GM18507 (cell line): ENCODE results near the gene SENP5.
A peak's percentile ranks its signal among the peaks of the same experiment; 100 is the strongest.
"Not testable (repeated sequence)": the region's sequence is repeated elsewhere in the genome, so short reads cannot be mapped to it uniquely, and the experiment has no call there.

Source experiments
- DNase-seq: peaks from one replicate; pipeline ENCODE4 v3.0.0; 2011; ENCODE audit warnings: low read depth; ENCODE audit not compliant: insufficient read length; ENCODE audit errors: extremely low spot score
- FAIRE-seq: peaks from 2 replicates; lab custom pipeline; 2011; peaks lifted over from hg19 to GRCh38; lab: Jason Lieb, UNC

Gene SENP5

GRCh38 chr3:196867507-196868296 lies at the start of gene SENP5:
Gene SENP5 (plus strand): TSS chr3:196867920. CDS start chr3:196885182, 17,262 bp downstream.
- DNase-seq, result peak; percentile 88
- FAIRE-seq, result peak; percentile 75

GRCh38 chr3:196821806-196822355 lies 45.8 kb upstream of the SENP5 start:
- FAIRE-seq, result no peak
- no peak for DNase-seq

DNA sequence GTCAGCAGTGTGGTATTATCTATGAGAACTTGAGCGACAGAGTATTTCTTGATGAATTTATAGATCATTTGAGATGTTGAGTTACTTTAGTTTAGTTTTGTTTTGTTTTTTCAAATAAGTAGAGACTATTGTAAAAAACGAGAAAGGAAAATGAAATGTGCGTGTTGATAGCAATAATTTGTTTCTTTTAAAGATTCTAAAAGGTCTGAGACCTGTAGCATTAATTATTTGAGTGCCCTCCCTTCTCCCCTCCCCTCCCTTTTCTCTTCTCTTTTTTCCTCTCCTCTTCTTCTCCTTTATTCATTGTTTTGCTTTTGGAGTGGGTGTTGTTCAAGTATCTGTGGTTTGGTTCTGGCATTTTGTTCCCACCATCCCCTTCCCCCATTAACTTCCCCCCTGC lies 38.1 kb upstream of the SENP5 start:
- FAIRE-seq, DNase-seq: not testable (repeated sequence)

DNA sequence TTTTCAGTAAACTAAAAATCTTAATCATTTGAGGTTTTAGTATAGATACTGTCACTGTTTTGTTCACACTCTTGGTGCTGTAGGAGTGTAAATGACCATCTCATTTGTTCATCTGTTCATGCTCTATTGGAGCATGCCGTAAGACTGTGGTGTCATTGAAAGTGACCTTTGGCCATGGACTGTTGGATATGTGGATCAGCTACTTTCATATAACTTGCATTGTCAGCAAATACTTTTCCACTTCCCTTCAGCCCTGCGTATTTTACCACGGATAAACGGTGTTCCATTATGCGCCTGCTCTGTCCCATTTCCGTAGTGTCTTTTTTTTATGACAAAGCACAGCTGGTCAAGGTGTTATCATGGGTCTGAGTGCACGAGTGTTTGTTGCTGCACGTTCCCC lies 32.6 kb upstream of the SENP5 start:
- no peak for FAIRE-seq
- no peak for DNase-seq

GRCh38 chr3:196836626-196837025 lies 31.1 kb upstream of the SENP5 start:
- FAIRE-seq, DNase-seq: not testable (repeated sequence)

- FAIRE-seq (peak; percentile 78), DNase-seq (peak; percentile 53)
Measured at GRCh38 chr3:196837819-196838420, 29.8 kb upstream of the SENP5 start.

GRCh38 chr3:196839351-196839750 lies 28.4 kb upstream of the SENP5 start:
- not testable (repeated sequence) for DNase-seq, FAIRE-seq

DNA sequence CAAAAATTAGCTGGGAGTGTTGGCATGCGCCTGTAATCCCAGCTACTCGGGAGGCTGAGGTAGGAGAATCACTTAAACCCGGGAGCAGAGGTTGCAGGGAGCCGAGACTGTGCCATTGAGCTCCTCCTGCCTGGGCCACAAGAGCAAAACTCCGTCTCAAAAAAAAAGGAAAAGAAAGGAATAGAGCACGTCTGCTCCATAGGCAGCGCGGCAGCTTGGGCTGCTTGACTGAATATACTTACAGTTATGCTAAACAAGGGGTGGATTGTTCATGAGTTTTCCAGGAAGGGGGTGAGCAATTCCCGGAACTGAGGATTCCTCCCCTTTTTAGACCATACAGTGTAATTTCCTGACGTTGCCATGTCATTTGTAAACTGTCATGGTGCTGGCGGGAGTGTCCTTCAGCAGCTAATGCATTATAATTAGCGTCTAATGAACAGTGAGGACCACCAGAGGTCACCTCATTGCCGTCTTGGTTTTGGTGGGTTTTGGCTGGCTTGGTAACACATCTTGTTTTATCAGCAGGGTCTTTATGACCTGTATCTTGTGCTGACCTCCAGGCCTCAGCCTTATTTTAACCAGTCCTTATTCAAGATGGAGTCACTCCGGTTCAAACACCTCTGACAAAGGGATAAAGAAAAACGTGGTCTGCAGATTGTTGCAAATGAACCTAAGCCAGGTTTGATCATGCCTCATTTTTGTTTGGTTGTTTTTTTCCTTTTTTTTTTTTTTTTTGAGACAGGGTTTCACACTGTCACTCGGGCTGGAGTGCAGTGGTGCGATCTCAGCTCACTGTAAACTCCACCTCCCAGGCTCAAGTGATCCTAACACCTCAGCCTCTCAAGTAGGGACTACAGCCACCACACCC lies 24.9 kb upstream of the SENP5 start:
- DNase-seq (no peak), FAIRE-seq (no peak)

DNA sequence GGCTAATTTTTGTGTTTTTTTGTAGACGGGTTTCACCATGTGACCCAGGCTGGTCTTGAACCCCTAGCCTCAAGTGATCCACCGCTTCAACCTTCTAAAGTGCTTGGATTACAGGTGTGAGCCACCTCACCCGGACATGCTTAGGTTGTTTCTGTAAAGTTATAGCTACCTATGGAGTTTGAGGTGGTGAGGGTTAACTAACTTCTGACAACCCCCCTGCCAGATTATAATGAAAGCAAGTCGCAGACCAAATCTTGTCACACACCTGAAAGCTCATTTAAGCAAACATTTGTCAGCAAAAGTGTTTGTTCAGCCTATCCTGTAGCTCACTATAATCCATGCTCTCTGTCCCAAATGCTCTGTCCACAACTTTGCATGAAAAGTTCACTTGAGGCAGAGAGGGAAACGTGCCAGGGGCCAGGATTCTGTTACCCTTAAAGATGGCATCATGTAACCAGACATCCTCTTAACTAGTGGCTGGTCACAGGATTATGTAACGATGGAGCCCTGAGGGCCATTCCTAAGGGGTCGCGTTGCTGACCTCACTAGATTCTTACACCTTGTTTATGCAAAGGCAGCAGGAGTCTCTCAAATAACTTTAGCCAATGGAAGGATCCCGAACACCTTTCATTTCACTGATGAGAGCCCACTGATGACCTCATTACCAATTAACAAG lies 24.1 kb upstream of the SENP5 start:
- DNase-seq (no peak), FAIRE-seq (no peak)

DNA sequence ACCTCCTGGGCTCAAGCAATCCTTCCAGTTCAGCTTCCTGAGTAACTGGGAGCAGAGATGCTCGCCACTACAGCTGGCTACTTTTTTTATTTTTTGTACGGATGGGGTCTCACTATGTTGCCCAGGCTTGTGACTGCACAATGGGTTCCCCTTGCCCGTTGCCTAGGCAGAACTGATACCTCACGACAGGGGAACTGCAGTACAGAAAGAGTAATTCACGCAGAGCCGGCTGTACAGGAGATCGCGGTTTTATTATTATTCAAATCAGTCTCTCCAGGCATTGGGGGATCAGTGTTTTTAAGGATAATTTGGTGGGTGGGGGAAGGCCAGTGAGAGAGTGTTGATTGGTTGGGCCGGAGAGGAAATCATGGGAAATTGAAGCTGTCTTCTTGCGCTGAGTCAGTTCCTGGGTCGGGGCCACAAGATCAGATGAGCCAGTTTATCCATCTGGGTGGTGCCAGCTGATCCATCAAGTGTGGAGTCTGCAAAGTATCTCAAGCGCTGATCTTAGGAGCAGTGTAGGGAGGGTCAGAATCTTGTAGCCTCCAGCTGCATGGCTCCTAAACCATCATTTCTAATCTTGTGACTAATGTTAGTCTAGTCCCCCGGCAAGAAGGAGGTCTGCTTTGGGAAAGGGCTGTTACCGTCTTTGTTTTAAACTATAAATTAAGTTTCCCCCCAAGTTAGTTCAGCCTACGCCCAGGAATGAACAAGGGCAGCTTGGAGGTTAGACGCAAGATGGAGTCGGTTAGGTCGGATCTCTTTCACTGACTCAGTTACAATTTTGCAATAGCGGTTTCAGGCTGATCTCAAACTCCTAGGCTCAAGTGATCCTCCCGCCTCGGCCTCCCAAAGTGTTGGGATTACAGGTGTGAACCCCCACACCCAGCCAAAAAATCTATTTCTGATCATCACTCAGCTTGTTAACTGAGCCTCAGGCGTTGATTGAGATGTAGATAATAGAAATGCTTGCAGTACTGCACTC lies 23.2 kb upstream of the SENP5 start:
- FAIRE-seq, DNase-seq: not testable (repeated sequence)

DNA sequence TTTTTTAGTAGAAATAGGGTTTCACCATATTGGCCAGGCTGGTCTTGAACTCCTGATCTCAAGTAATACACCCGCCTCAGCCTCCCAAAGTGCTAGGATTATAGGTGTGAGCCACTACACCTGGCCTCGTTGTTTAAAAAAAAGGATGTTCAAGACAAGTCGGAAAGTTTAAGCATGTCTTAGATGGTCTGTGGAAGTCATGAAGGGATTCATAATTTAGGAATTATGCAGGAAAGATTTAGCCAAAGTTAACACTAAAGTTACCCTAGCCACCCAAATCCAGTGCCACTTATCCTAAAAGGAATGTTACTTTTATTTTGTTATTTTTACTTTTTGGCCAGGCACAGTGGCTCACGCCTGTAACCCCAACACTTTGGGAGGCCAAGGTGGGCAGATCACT lies 19.3 kb upstream of the SENP5 start:
- FAIRE-seq, DNase-seq: not testable (repeated sequence)

DNA sequence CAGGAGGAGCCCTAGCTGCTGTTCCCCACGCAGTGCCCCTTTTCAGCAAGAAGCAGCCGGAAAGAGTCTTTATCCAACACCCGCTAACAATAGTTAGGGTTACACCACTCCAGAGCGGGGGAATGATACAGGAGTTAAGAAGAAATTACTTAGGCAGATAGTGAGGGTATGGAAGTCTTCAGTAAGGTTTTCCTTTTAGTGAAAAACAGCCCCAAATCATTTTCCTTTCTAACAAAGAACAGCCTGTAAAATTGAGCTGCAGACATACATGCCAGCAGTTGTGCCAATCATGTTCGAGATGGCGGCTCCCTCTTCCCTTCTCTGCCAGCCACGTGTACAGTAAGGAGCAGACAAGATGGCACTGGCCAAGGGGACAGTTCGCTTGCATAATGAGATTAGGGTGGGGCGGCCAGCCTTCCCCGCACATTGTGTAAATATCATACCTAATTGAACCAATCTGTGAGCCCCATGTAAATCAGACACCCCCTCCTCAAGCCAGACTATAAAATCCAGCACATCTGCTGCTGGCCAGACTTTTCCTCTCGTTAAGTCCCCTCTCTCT lies 18.5 kb upstream of the SENP5 start:
- FAIRE-seq (no peak), DNase-seq (no peak)

- FAIRE-seq, DNase-seq: not testable (repeated sequence)
Measured at GRCh38 chr3:196863000-196863399, 4.7 kb upstream of the SENP5 start.

GRCh38 chr3:196867155-196867506 lies 589 bp upstream of the SENP5 start:
- DNase-seq (no peak), FAIRE-seq (no peak)

DNA sequence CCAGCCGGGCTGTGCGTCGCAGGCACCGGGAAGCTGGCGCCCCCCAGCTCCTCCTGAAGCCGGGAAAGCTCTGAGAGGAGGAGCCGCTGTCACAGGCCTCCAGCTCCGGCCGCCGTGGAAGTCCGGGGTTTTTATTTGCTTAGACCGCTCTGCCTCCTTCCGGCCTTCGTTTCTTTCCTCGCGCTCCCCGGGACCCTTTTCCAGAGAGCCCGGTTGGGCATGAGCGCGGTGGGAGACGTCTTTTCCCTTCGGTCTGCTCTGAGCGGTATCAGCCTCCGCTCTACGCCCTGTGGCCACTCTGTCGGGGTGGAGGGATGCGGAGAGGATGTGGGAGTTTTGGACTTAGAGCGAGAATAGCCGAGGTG lies 559 bp downstream of the SENP5 start:
- DNase-seq, result no peak

DNA sequence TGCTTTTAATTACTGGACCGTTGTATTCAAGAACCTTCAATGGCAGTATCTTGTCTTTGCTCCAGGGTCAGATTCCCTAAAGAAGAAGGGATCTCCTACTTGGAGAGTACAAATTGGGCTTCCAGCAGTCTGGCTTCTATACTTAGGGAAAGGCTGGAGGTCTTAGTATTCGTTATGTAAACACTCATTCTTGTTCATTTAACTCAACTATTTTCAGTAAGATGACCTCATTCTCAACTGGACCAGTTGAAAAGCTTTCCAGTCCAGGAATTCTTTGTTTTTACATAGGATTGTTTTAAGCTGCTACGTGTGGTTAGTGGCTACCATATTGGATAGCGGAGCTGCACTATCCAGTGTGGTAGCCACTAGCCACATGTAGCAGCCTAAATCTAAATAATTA lies 4.6 kb downstream of the SENP5 start:
- DNase-seq (no peak), FAIRE-seq (no peak)

More for the DNA sequence above, 559 bp downstream of the SENP5 start:
- FAIRE-seq, result no peak

DNA sequence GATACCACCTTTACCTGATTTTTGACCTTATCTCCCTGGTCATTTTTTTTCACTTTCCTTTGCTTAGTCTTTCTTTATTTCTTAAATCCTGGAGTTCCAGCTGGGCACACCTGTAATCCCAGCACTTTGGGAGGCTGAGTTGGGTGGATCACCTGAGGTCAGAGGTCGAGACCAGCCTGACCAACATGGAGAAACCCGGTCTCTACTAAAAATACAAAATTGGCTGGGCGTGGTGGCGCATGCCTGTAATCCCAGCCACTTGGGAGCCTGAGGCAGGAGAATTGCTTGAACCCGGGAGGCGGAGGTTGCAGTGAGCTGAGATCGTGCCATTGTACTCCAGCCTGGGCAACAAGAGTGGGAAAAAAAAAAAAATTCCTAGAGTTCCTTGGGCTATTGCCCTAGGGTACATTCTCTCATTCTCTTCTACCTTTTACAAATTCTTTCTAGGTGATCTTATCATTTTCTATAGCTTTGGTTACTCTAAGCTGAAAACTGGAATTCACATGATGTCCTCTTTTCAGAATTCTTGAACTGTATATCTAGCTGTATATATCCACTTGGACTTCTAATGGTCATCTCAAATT lies 6.9 kb downstream of the SENP5 start:
- not testable (repeated sequence) for FAIRE-seq, DNase-seq

GRCh38 chr3:196875258-196875657 lies 7.5 kb downstream of the SENP5 start:
- no peak for DNase-seq
- no peak for FAIRE-seq
